Stimulated activated CD8-positive, alpha-beta memory T cell treated with anti-CD3 and anti-CD28 coated beads, Interleukin-4, amount 100 ng/mL, for 48 hours (primary cell): ENCODE results near the gene SCAP.
A peak's percentile ranks its signal among the peaks of the same experiment; 100 is the strongest.
"Not testable (repeated sequence)": the region's sequence is repeated elsewhere in the genome, so short reads cannot be mapped to it uniquely, and the experiment has no call there.

Source experiments
- DNase-seq: peaks from one replicate; pipeline ENCODE4 v3.0.0-alpha.2; 2020

Gene SCAP

GRCh38 chr3:47475570-47476329 lies at the start of gene SCAP:
TSS of gene SCAP (minus strand) at chr3:47475941. CDS start at chr3:47442993, 32,948 bp downstream.
- DNase-seq = peak; percentile 98

- no peak for DNase-seq
Observed at GRCh38 chr3:47523310-47524073, 47.8 kb upstream of the SCAP start.

- peak; percentile 84 for DNase-seq
Observed at GRCh38 chr3:47522082-47522987, 46.6 kb upstream of the SCAP start.

- DNase-seq = no peak
Observed at GRCh38 chr3:47520756-47521155, 45.0 kb upstream of the SCAP start.

GRCh38 chr3:47517937-47518336 lies 42.2 kb upstream of the SCAP start:
- no peak for DNase-seq

GRCh38 chr3:47515864-47516319 lies 40.2 kb upstream of the SCAP start:
- DNase-seq = no peak

- no peak for DNase-seq
Observed at GRCh38 chr3:47515100-47515499, 39.4 kb upstream of the SCAP start.

GRCh38 chr3:47513125-47513929 lies 37.6 kb upstream of the SCAP start, which contains the start of gene ELP6:
TSS of gene ELP6 (minus strand) at chr3:47513712. CDS start at chr3:47513590, 122 bp downstream.
- peak; percentile 97 for DNase-seq

- DNase-seq = peak; percentile 45
Observed at GRCh38 chr3:47512416-47513124, 36.8 kb upstream of the SCAP start.

- not testable (repeated sequence) for DNase-seq
Observed at GRCh38 chr3:47505267-47505666, 29.5 kb upstream of the SCAP start.

GRCh38 chr3:47504113-47504512 lies 28.4 kb upstream of the SCAP start:
- no peak for DNase-seq

GRCh38 chr3:47503033-47503432 lies 27.3 kb upstream of the SCAP start:
- DNase-seq = no peak

- DNase-seq = no peak
Observed at GRCh38 chr3:47496892-47497291, 21.2 kb upstream of the SCAP start.

GRCh38 chr3:47495886-47496285 lies 20.1 kb upstream of the SCAP start:
- DNase-seq = no peak

- DNase-seq = no peak
Observed at GRCh38 chr3:47495111-47495510, 19.4 kb upstream of the SCAP start.

GRCh38 chr3:47491777-47492176 lies 16.0 kb upstream of the SCAP start:
- no peak for DNase-seq

- DNase-seq = no peak
Observed at GRCh38 chr3:47491186-47491585, 15.4 kb upstream of the SCAP start.

- DNase-seq = no peak
Observed at GRCh38 chr3:47487265-47487664, 11.5 kb upstream of the SCAP start.

GRCh38 chr3:47485812-47486211 lies 10.1 kb upstream of the SCAP start:
- no peak for DNase-seq

- no peak for DNase-seq
Observed at GRCh38 chr3:47482366-47482765, 6.6 kb upstream of the SCAP start.

- DNase-seq = not testable (repeated sequence)
Observed at GRCh38 chr3:47481763-47482162, 6.0 kb upstream of the SCAP start.
